ENCODE measurements around the gene MEPCE. TPM values are rescaled to one million over a fixed set of nuclear protein-coding genes. Genes with fewer than 3 reads are reported as not detected.
"Not testable (repeated sequence)": the region's sequence is repeated elsewhere in the genome, so short reads cannot be mapped to it uniquely, and the experiment has no call there.

The MEPCE gene
- total and polyA plus RNA-seq, 8 donors: 14.1 to 117 (median 22.5) TPM

GRCh38 chr7:100446040-100446439 is 16.4 kb downstream of the MEPCE start:
- no peak for DNase-seq
- 60 to 80% (median 73%) methylated on average over 2 of the region's 2 CpGs for WGBS, 5 donors
- intact Hi-C loops (cut with DNase I; ENCODE audit: low total_unique reads): no loop called here
- H3K9me3 ChIP-seq: no peaks in the 10 kb centered on the region
- H3K27me3 ChIP-seq: no peaks in the 10 kb centered on the region
- no peaks in the 10 kb centered on the region for H3K36me3 ChIP-seq
- H3K4me1 ChIP-seq: peaks cover 0 to 24% (median 16%) of the 10 kb centered on the region in 4 donors
- TF ChIP-seq EP300 (IDR thresholded peaks at IDR 0.05) (no peak), POLR2AphosphoS5 (IDR thresholded peaks at IDR 0.05) (no peak), POLR2A (IDR thresholded peaks at IDR 0.05) (no peak)
- TF ChIP-seq, protein P1, sequence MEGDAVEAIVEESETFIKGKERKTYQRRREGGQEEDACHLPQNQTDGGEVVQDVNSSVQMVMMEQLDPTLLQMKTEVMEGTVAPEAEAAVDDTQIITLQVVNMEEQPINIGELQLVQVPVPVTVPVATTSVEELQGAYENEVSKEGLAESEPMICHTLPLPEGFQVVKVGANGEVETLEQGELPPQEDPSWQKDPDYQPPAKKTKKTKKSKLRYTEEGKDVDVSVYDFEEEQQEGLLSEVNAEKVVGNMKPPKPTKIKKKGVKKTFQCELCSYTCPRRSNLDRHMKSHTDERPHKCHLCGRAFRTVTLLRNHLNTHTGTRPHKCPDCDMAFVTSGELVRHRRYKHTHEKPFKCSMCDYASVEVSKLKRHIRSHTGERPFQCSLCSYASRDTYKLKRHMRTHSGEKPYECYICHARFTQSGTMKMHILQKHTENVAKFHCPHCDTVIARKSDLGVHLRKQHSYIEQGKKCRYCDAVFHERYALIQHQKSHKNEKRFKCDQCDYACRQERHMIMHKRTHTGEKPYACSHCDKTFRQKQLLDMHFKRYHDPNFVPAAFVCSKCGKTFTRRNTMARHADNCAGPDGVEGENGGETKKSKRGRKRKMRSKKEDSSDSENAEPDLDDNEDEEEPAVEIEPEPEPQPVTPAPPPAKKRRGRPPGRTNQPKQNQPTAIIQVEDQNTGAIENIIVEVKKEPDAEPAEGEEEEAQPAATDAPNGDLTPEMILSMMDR (IDR thresholded peaks at IDR 0.05): no peak
- no peak overlapping the region for H3K4me3 ChIP-seq
- no peak overlapping the region for H3K27ac ChIP-seq

DNA sequence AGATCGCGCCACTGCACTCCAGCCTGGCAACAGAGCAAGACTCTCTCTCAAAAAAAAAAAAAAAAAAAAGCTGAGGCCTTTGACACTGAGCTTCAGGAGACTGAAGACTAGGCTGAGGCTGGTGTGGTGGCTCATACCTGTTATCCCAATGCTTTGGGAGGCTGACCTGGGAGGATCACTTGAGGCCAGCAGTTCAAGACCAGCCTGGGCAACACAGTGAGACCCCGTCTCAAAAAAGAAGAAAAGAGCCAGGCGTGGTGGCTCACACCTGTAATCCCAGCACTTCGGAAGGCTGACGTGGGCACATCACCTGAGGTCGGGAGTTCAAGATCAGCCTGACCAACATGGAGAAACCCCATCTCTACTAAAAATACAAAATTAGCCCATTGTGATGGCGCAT is 17.7 kb downstream of the MEPCE start:
- DNase-seq; H3K27me3 ChIP-seq; H3K9me3 ChIP-seq; H3K36me3 ChIP-seq; H3K27ac ChIP-seq; intact Hi-C loops (cut with DNase I; ENCODE audit: low total_unique reads); H3K4me3 ChIP-seq: not testable (repeated sequence)
- 94 to 98% (median 96%) methylated on average over 8 of the region's 8 CpGs for WGBS, 5 donors
- peaks cover 0 to 24% (median 16%) of the 10 kb centered on the region in 4 donors for H3K4me1 ChIP-seq

DNA sequence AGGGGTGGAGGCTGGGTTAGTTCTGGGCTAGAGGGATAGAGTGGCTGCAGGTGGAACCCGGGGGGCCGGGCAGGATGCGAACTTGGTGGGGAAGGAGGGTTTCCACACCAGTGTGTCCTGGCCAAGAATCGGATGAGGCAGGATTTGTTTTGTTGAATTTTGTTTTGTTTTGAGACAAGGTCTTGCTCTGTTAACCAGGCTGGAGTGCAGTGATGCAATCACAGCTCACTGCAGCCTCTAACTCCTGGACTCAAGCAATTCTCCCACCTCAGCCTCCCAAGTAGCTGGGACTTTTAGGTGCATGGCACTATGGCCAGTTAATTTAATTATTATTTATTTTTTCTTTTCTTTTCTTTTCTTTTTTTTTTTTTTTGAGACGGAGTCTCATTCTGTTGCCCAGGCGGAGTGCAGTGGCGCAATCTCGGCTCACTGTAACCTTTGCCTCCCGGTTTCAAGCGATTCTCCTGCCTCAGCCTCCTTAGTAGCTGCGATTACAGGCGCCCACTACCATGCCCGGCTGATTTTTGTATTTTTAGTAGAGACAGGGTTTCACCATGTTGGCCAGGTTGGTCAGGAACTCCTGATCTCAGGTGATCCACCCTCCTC is 19.7 kb downstream of the MEPCE start:
- no peak overlapping the region for H3K4me3 ChIP-seq
- no peak for DNase-seq
- no peaks in the 10 kb centered on the region for H3K27me3 ChIP-seq
- intact Hi-C loops (cut with DNase I; ENCODE audit: low total_unique reads): no loop called here
- TF ChIP-seq EP300 (IDR thresholded peaks at IDR 0.05) (no peak), POLR2A (IDR thresholded peaks at IDR 0.05) (no peak), POLR2AphosphoS5 (IDR thresholded peaks at IDR 0.05) (no peak)
- TF ChIP-seq, protein P1 (IDR thresholded peaks at IDR 0.05): no peak
- no peaks in the 10 kb centered on the region for H3K9me3 ChIP-seq
- H3K36me3 ChIP-seq: no peaks in the 10 kb centered on the region
- peaks cover 0 to 23% (median 16%) of the 10 kb centered on the region in 4 donors for H3K4me1 ChIP-seq
- H3K27ac ChIP-seq: peak overlapping the region in 1 of 5 donors; percentile 90
- WGBS, 5 donors: 86 to 91% (median 86%) methylated on average over 13 of the region's 13 CpGs

GRCh38 chr7:100452513-100452912 is 22.9 kb downstream of the MEPCE start:
- TF ChIP-seq POLR2A (IDR thresholded peaks at IDR 0.05) (no peak), EP300 (IDR thresholded peaks at IDR 0.05) (no peak), POLR2AphosphoS5 (IDR thresholded peaks at IDR 0.05) (no peak)
- TF ChIP-seq, protein P1 (IDR thresholded peaks at IDR 0.05): no peak
- no peak for DNase-seq
- 81 to 96% (median 93%) methylated on average over 3 of the region's 3 CpGs for WGBS, 5 donors

DNA sequence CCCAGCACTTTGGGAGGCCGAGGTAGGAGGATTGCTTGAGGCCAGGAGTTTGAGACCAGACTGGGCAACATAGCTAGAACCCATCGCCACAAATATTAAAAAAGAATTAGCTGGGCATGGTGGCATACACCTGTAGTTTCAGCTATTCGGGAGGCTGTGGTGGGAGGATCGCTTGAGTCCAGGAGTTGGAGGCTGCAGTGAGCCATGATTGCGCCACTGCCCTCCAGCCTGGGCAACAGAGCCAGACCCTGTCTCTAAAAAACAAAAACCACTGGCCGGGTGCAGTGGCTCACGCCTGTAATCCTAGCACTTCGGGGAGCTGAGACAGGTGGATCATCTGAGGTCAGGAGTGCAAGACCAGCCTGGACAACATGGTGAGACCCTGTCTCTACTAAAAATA is 24.2 kb downstream of the MEPCE start:
- H3K36me3 ChIP-seq; H3K27ac ChIP-seq; H3K27me3 ChIP-seq; DNase-seq; H3K9me3 ChIP-seq; intact Hi-C loops (cut with DNase I; ENCODE audit: low total_unique reads); H3K4me3 ChIP-seq: not testable (repeated sequence)
- WGBS, 5 donors: 88 to 98% (median 95%) methylated on average over 8 of the region's 8 CpGs
- H3K4me1 ChIP-seq: peaks cover 0 to 15% (median 9%) of the 10 kb centered on the region in 4 donors

More at GRCh38 chr7:100452513-100452912, 22.9 kb downstream of the MEPCE start:
- Histone ChIP-seq H3K4me1 (peaks cover 0 to 15% (median 9%) of the 10 kb centered on the region in 4 donors), H3K27ac (no peak overlapping the region), H3K4me3 (no peak overlapping the region), H3K36me3 (no peaks in the 10 kb centered on the region), H3K9me3 (no peaks in the 10 kb centered on the region), H3K27me3 (no peaks in the 10 kb centered on the region)
- intact Hi-C loops (cut with DNase I; ENCODE audit: low total_unique reads): no loop called here

Data from stomach (tissue), 9 donors.